Neutrophil (primary cell): Measurements from ENCODE around the gene TMEM200A.

Experiments used
- H3K27ac ChIP-seq: fragments of 200-600 bp; sonication (generic); 2 replicates; pipeline ENCODE4 v1.5.1; 2016; ENCODE audit warnings: mild to moderate bottlenecking, moderate library complexity
- H3K27me3 ChIP-seq: fragments of 200-600 bp; sonication (generic); 2 replicates; pipeline ENCODE4 v1.6.0; 2016; ENCODE audit warnings: mild to moderate bottlenecking
- H3K36me3 ChIP-seq: fragments of 200-600 bp; sonication (generic); 2 replicates; pipeline ENCODE4 v1.5.1; 2017
- H3K4me1 ChIP-seq, 2 experiments: fragments of 200-600 bp in 1 of 2; sonication (generic) in 1 of 2; 1 replicate in 1 of 2; 2 replicates in 1 of 2; pipeline versions ENCODE4 v1.5.1 to v1.6.1; 2013 to 2016; ENCODE audit warnings: low read depth in 1 of 2, low read length in 1 of 2, mild to moderate bottlenecking in 1 of 2, moderate library complexity in 1 of 2; ENCODE audit not compliant: control insufficient read depth in 1 of 2, insufficient read depth in 1 of 2
- H3K4me3 ChIP-seq, 2 experiments: fragments of 200-600 bp in 1 of 2; sonication (generic) in 1 of 2; 1 replicate in 1 of 2; 2 replicates in 1 of 2; pipeline ENCODE4 v1.5.1; 2013 to 2016; ENCODE audit warnings: low read depth in 1 of 2, low read length in 1 of 2, mild to moderate bottlenecking in 1 of 2, moderate library complexity in 1 of 2
- H3K9me3 ChIP-seq: fragments of 200-600 bp; sonication (generic); 2 replicates; pipeline ENCODE4 v1.5.1; 2016
- CTCF ChIP-seq: fragments of 200-600 bp; sonication (generic); IDR thresholded peaks from 2 replicates; pipeline ENCODE4 v1.5.1; 2016; ENCODE audit warnings: antibody characterized with exemption

TMEM200A gene

DNA sequence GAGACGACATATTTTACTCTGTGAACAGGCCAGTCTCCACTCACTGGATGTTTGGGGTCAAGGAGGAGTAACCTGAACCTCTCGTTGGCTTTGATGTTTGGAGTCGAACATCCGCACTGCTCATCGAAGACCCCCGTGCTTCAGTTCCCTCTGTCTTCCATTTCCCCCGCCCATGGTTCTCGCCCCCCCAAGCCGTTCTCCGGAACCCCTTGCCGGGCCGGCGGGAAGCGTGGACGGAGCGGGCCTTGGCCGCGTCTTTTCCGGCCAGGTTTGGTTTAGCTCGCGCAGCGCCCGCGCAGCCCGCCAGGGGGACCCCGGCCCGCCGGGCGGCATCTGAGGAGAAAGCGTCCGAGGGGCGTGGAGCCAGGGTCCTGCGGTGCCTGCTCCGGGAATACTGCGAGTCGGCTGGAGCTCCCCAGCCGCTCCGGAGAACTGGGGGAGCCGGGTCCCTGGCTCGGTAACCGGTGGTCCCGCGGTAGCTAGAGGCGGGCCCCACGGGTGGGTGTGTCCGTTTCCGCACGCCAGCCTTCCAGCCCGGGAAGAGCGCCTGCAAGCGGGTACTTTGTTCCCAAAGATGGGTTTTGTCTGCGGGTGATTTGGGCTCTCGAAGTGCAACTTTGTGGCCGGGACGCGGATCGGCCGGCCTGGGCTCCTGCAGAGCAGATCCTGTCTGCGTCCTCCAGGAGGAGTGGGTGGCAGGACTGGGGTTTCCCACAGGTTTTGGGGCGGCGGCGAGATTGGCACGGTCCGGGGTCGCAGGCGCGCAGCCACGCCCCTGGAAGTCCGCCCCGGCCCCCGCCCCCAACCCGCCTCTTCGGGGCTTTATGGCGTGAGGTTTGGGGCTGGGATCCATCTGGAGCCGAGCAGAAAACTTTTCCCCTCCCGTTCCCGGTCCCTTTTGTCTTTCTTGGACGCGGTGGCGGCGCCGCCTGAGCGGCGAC, at the start of gene TMEM200A:
TSS of gene TMEM200A (plus strand) at position 852 of the 941 bp plus-strand sequence. CDS start 74,406 bp downstream, outside the sequence.
- Histone ChIP-seq H3K36me3 (no peaks in the 10 kb centered on the region), H3K4me1 (no peaks in the 10 kb centered on the region), H3K9me3 (no peaks in the 10 kb centered on the region), H3K27ac (no peak within 1 kb of the TSS), H3K4me3 (no peak within 1 kb of the TSS), H3K27me3 (peaks cover 79% of the 10 kb centered on the region)
- no peak for TF ChIP-seq CTCF

- Histone ChIP-seq H3K9me3 (no peaks in the 10 kb centered on the region), H3K4me3 (no peak overlapping the region), H3K27ac (no peak overlapping the region), H3K4me1 (no peaks in the 10 kb centered on the region), H3K36me3 (no peaks in the 10 kb centered on the region), H3K27me3 (no peaks in the 10 kb centered on the region)
- TF ChIP-seq CTCF, result no peak
These were observed 44.9 kb upstream of the TMEM200A start for GRCh38 chr6:130320908-130321307.

GRCh38 chr6:130322673-130323268, 43.0 kb upstream of the TMEM200A start:
- Histone ChIP-seq H3K9me3 (no peaks in the 10 kb centered on the region), H3K4me1 (no peaks in the 10 kb centered on the region), H3K27ac (no peak overlapping the region), H3K27me3 (no peaks in the 10 kb centered on the region), H3K4me3 (no peak overlapping the region), H3K36me3 (no peaks in the 10 kb centered on the region)
- TF ChIP-seq CTCF, result no peak

DNA sequence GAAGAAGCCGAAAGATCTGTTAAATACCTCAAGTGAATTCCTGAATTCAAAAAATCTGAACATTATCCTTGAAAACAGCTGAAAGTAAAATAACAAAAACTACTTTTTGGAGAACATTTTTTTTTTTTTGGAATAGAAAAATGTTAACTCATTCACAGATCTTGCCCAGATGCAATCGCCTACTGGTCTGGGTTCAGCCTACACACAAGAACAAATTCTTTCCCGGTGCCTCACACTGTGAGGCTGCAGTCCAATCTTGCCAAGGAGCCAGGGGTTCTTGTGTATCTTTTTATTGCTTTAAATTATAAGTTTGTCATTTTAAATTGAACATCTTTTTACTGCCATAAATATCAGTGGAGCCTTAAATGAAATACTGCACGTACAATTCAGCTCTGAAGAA, 41.2 kb upstream of the TMEM200A start:
- H3K27ac ChIP-seq, result no peak overlapping the region
- H3K27me3 ChIP-seq, result no peaks in the 10 kb centered on the region
- no peak overlapping the region for H3K4me3 ChIP-seq
- TF ChIP-seq CTCF, result no peak
- H3K4me1 ChIP-seq, result no peaks in the 10 kb centered on the region
- no peaks in the 10 kb centered on the region for H3K9me3 ChIP-seq
- no peaks in the 10 kb centered on the region for H3K36me3 ChIP-seq

- Histone ChIP-seq H3K9me3 (no peaks in the 10 kb centered on the region), H3K4me1 (no peaks in the 10 kb centered on the region), H3K27ac (no peak overlapping the region), H3K36me3 (no peaks in the 10 kb centered on the region), H3K27me3 (no peaks in the 10 kb centered on the region), H3K4me3 (no peak overlapping the region)
- no peak for TF ChIP-seq CTCF
These were observed 39.3 kb upstream of the TMEM200A start for GRCh38 chr6:130326496-130326895.
